ENCODE data around the gene LRATD1.

The LRATD1 gene

GRCh38 chr2:14661163-14661562 is 28.6 kb downstream of the LRATD1 start:
- H3K27ac ChIP-seq (ENCODE audit: low read length): no peak overlapping the region
- no peak for TF ChIP-seq CTCF (IDR thresholded peaks at IDR 0.05; ENCODE audit: low read depth, low read length)
- no peak for TF ChIP-seq EZH2phosphoT487 (IDR thresholded peaks at IDR 0.05; ENCODE audit: low read depth)
- no peaks in the 10 kb centered on the region for H4K20me1 ChIP-seq (ENCODE audit: insufficient read depth, low read length)
- peaks cover 8% of the 10 kb centered on the region for H3K4me1 ChIP-seq (ENCODE audit: low read length)
- no peak overlapping the region for H3K9ac ChIP-seq (ENCODE audit: low read length)
- H3K4me2 ChIP-seq (ENCODE audit: low read length): no peak overlapping the region
- no peaks in the 10 kb centered on the region for H3K36me3 ChIP-seq (replicated peaks; ENCODE audit: low read depth, low read length)
- H3K27me3 ChIP-seq (ENCODE audit: low read depth, low read length): no peaks in the 10 kb centered on the region
- no peak overlapping the region for H2AFZ ChIP-seq (ENCODE audit: low read depth, low read length)
- H3K4me3 ChIP-seq (ENCODE audit: low read length): no peak overlapping the region
- no peaks in the 10 kb centered on the region for H3K79me2 ChIP-seq (ENCODE audit: low read length)
- no peaks in the 10 kb centered on the region for H3K9me3 ChIP-seq (ENCODE audit: insufficient read depth, low read length)

GRCh38 chr2:14673351-14673875 is 40.9 kb downstream of the LRATD1 start:
- Histone ChIP-seq H3K9ac (ENCODE audit: low read length) (no peak overlapping the region), H2AFZ (ENCODE audit: low read depth, low read length) (no peak overlapping the region), H3K79me2 (ENCODE audit: low read length) (no peaks in the 10 kb centered on the region), H3K27me3 (ENCODE audit: low read depth, low read length) (no peaks in the 10 kb centered on the region), H4K20me1 (ENCODE audit: insufficient read depth, low read length) (no peaks in the 10 kb centered on the region), H3K4me1 (ENCODE audit: low read length) (no peaks in the 10 kb centered on the region), H3K4me3 (ENCODE audit: low read length) (no peak overlapping the region), H3K27ac (ENCODE audit: low read length) (no peak overlapping the region), H3K4me2 (ENCODE audit: low read length) (no peak overlapping the region), H3K9me3 (ENCODE audit: insufficient read depth, low read length) (no peaks in the 10 kb centered on the region), H3K36me3 (replicated peaks; ENCODE audit: low read depth, low read length) (no peaks in the 10 kb centered on the region)
- TF ChIP-seq EZH2phosphoT487 (IDR thresholded peaks at IDR 0.05; ENCODE audit: low read depth) (no peak), CTCF (IDR thresholded peaks at IDR 0.05; ENCODE audit: low read depth, low read length) (no peak)

GRCh38 chr2:14675489-14675888 is 43.0 kb downstream of the LRATD1 start:
- Histone ChIP-seq H3K9ac (ENCODE audit: low read length) (no peak overlapping the region), H3K4me2 (ENCODE audit: low read length) (no peak overlapping the region), H3K27ac (ENCODE audit: low read length) (no peak overlapping the region), H2AFZ (ENCODE audit: low read depth, low read length) (no peak overlapping the region), H3K4me3 (ENCODE audit: low read length) (no peak overlapping the region), H3K27me3 (ENCODE audit: low read depth, low read length) (no peaks in the 10 kb centered on the region), H4K20me1 (ENCODE audit: insufficient read depth, low read length) (no peaks in the 10 kb centered on the region), H3K79me2 (ENCODE audit: low read length) (no peaks in the 10 kb centered on the region), H3K4me1 (ENCODE audit: low read length) (peaks cover 4% of the 10 kb centered on the region; the same call in 1 of the 2 replicates), H3K36me3 (replicated peaks; ENCODE audit: low read depth, low read length) (no peaks in the 10 kb centered on the region), H3K9me3 (ENCODE audit: insufficient read depth, low read length) (no peaks in the 10 kb centered on the region)
- no peak for TF ChIP-seq EZH2phosphoT487 (IDR thresholded peaks at IDR 0.05; ENCODE audit: low read depth)
- TF ChIP-seq CTCF (IDR thresholded peaks at IDR 0.05; ENCODE audit: low read depth, low read length): no peak

GRCh38 chr2:14676371-14676770 is 43.9 kb downstream of the LRATD1 start:
- H3K9ac ChIP-seq (ENCODE audit: low read length): no peak overlapping the region
- H3K36me3 ChIP-seq (replicated peaks; ENCODE audit: low read depth, low read length): no peaks in the 10 kb centered on the region
- H3K4me3 ChIP-seq (ENCODE audit: low read length): no peak overlapping the region
- no peaks in the 10 kb centered on the region for H3K27me3 ChIP-seq (ENCODE audit: low read depth, low read length)
- no peak for TF ChIP-seq CTCF (IDR thresholded peaks at IDR 0.05; ENCODE audit: low read depth, low read length)
- TF ChIP-seq EZH2phosphoT487 (IDR thresholded peaks at IDR 0.05; ENCODE audit: low read depth): no peak
- no peak overlapping the region for H2AFZ ChIP-seq (ENCODE audit: low read depth, low read length)
- peaks cover 8% of the 10 kb centered on the region for H3K4me1 ChIP-seq (ENCODE audit: low read length)
- no peak overlapping the region for H3K4me2 ChIP-seq (ENCODE audit: low read length)
- H3K79me2 ChIP-seq (ENCODE audit: low read length): no peaks in the 10 kb centered on the region
- no peaks in the 10 kb centered on the region for H3K9me3 ChIP-seq (ENCODE audit: insufficient read depth, low read length)
- no peak overlapping the region for H3K27ac ChIP-seq (ENCODE audit: low read length)
- no peaks in the 10 kb centered on the region for H4K20me1 ChIP-seq (ENCODE audit: insufficient read depth, low read length)

All from OCI-LY3 (cell line).